Naive thymus-derived CD8-positive, alpha-beta T cell (primary cell): ENCODE results near the gene COL15A1. TPM values are rescaled to one million over a fixed set of nuclear protein-coding genes. Genes with fewer than 3 reads are reported as not detected.

Experiments used
- ATAC-seq, 2 donors: fragments of 150-1000 bp; cut with Tn5 transposase in 1 of 2; sonication (Bioruptor Pico), chemical (Tn5 transposase) in 1 of 2; 1 replicate in 1 of 2; 2 replicates in 1 of 2; pipeline ENCODE4 v1.10.0; 2021; ENCODE audit warnings: mild to moderate bottlenecking in 2 of 2, moderate library complexity in 2 of 2
- POLR2A ChIA-PET: fragments of 350-600 bp; sonication (Branson Sonifier 250); formaldehyde crosslinking; loops from one replicate; lab custom pipeline; 2021; ENCODE audit warnings: antibody characterized with exemption; lab: Charles Lee
- DNase-seq, 10 donors: peaks; one replicate each; pipeline versions ENCODE4 v3.0.0 to v3.0.0-alpha.2; 2020 to 2022
- H3K27ac Mint-ChIP-seq, 10 donors: one replicate each; pipeline ENCODE4 v1.8.0; 2020 to 2022; ENCODE audit warnings: mild to moderate bottlenecking in 10 of 10, mixed read lengths in 10 of 10, moderate library complexity in 4 of 10, inconsistent platforms in 1 of 10
- H3K27me3 Mint-ChIP-seq, 5 donors: one replicate each; pipeline ENCODE4 v1.8.0; 2021 to 2022; ENCODE audit warnings: mixed read lengths in 5 of 5
- H3K36me3 Mint-ChIP-seq, 3 donors: one replicate each; pipeline ENCODE4 v1.8.0; 2020 to 2022; ENCODE audit warnings: mixed read lengths in 3 of 3, mild to moderate bottlenecking in 2 of 3, inconsistent platforms in 1 of 3
- H3K4me1 Mint-ChIP-seq, 4 donors: one replicate each; pipeline ENCODE4 v1.8.0; 2021 to 2022; ENCODE audit warnings: mixed read lengths in 4 of 4
- H3K4me3 Mint-ChIP-seq, 10 donors: one replicate each; pipeline ENCODE4 v1.8.0; 2020 to 2022; ENCODE audit warnings: mild to moderate bottlenecking in 10 of 10, mixed read lengths in 10 of 10, moderate library complexity in 6 of 10, inconsistent platforms in 1 of 10
- H3K9me3 Mint-ChIP-seq, 9 donors: one replicate each; pipeline ENCODE4 v1.8.0; 2020 to 2022; ENCODE audit warnings: mixed read lengths in 9 of 9, mild to moderate bottlenecking in 3 of 9, inconsistent platforms in 1 of 9, moderate library complexity in 1 of 9
- polyA plus RNA-seq, 3 donors: library from polyadenylated mRNA; unstranded; fragments of 300-500 nt; fragmentation: Illumina TruSeq; gene quantifications; one replicate each; pipeline ENCODE4 v1.2.3, GENCODE V29; 2021
- total RNA-seq, 8 experiments: library from RNA in 2 of 8; stranded (reverse) in 2 of 8; gene quantifications; one replicate each; pipeline ENCODE4 v1.2.3 and lab custom pipeline; 2021 to 2026

Gene COL15A1
- total and polyA plus RNA-seq, 5 experiments from 2014 or later = not detected

- DNase-seq (no peak), ATAC-seq (no peak)
- Mint-ChIP-seq H3K9me3 (peaks cover 0 to 14% (median 3%) of the 10 kb centered on the region in 9 donors), H3K4me3 (no peak overlapping the region), H3K27me3 (peaks cover 2 to 24% (median 4%) of the 10 kb centered on the region in 5 donors), H3K36me3 (peaks cover 0 to 2% (median 0%) of the 10 kb centered on the region in 3 donors), H3K27ac (no peak overlapping the region), H3K4me1 (no peaks in the 10 kb centered on the region)
- POLR2A ChIA-PET = interaction anchor here (0.7 kb wide), 1 partner anchor 49 kb away, joined by 4 read pairs; no protein-coding TSS in a partner anchor
Measured at GRCh38 chr9:98958271-98958984, 14.7 kb downstream of the COL15A1 start.

- POLR2A ChIA-PET = no interaction called here
- no peak for ATAC-seq
- Mint-ChIP-seq H3K4me1 (no peaks in the 10 kb centered on the region), H3K27ac (no peak overlapping the region), H3K9me3 (peaks cover 0 to 14% (median 3%) of the 10 kb centered on the region in 9 donors), H3K27me3 (peaks cover 2 to 9% (median 3%) of the 10 kb centered on the region in 5 donors), H3K36me3 (peaks cover 0 to 2% (median 0%) of the 10 kb centered on the region in 3 donors), H3K4me3 (no peak overlapping the region)
- DNase-seq = no peak
Measured at GRCh38 chr9:98960409-98960808, 16.7 kb downstream of the COL15A1 start.

GRCh38 chr9:98961513-98962180 is 17.9 kb downstream of the COL15A1 start:
- ATAC-seq (no peak), DNase-seq (no peak)
- H3K4me3 Mint-ChIP-seq = no peak overlapping the region
- no peaks in the 10 kb centered on the region for H3K4me1 Mint-ChIP-seq
- peaks cover 2 to 9% (median 3%) of the 10 kb centered on the region in 5 donors for H3K27me3 Mint-ChIP-seq
- POLR2A ChIA-PET = no interaction called here
- no peak overlapping the region for H3K27ac Mint-ChIP-seq
- H3K9me3 Mint-ChIP-seq = peaks cover 0 to 13% (median 3%) of the 10 kb centered on the region in 9 donors
- H3K36me3 Mint-ChIP-seq = peaks cover 0 to 2% (median 0%) of the 10 kb centered on the region in 3 donors

- Mint-ChIP-seq H3K27ac (no peak overlapping the region), H3K27me3 (peaks cover 2 to 9% (median 3%) of the 10 kb centered on the region in 5 donors), H3K4me3 (no peak overlapping the region), H3K9me3 (peaks cover 0 to 8% (median 0%) of the 10 kb centered on the region in 9 donors), H3K4me1 (no peaks in the 10 kb centered on the region), H3K36me3 (no peaks in the 10 kb centered on the region)
- no peak for DNase-seq
- no peak for ATAC-seq
- POLR2A ChIA-PET = no interaction called here
Measured at GRCh38 chr9:98962181-98962560, 18.5 kb downstream of the COL15A1 start.

- no peak for ATAC-seq
- no peaks in the 10 kb centered on the region for H3K36me3 Mint-ChIP-seq
- no peak overlapping the region for H3K4me3 Mint-ChIP-seq
- H3K9me3 Mint-ChIP-seq = peaks cover 0 to 4% (median 0%) of the 10 kb centered on the region in 9 donors
- POLR2A ChIA-PET = no interaction called here
- H3K27me3 Mint-ChIP-seq = peaks cover 2 to 9% (median 3%) of the 10 kb centered on the region in 5 donors
- no peak for DNase-seq
- no peaks in the 10 kb centered on the region for H3K4me1 Mint-ChIP-seq
- H3K27ac Mint-ChIP-seq = no peak overlapping the region
Measured at GRCh38 chr9:98962861-98963260, 19.2 kb downstream of the COL15A1 start.

- Mint-ChIP-seq H3K27me3 (peaks cover 2 to 9% (median 3%) of the 10 kb centered on the region in 5 donors), H3K9me3 (no peaks in the 10 kb centered on the region), H3K36me3 (no peaks in the 10 kb centered on the region), H3K27ac (no peak overlapping the region), H3K4me3 (no peak overlapping the region), H3K4me1 (no peaks in the 10 kb centered on the region)
- ATAC-seq (no peak), DNase-seq (no peak)
- POLR2A ChIA-PET = no interaction called here
Measured at GRCh38 chr9:98964201-98964600, 20.5 kb downstream of the COL15A1 start.

- H3K4me1 Mint-ChIP-seq = no peaks in the 10 kb centered on the region
- peaks cover 2 to 9% (median 3%) of the 10 kb centered on the region in 5 donors for H3K27me3 Mint-ChIP-seq
- H3K36me3 Mint-ChIP-seq = no peaks in the 10 kb centered on the region
- ATAC-seq = no peak
- POLR2A ChIA-PET = no interaction called here
- no peak overlapping the region for H3K27ac Mint-ChIP-seq
- H3K9me3 Mint-ChIP-seq = no peaks in the 10 kb centered on the region
- no peak for DNase-seq
- H3K4me3 Mint-ChIP-seq = no peak overlapping the region
Measured at GRCh38 chr9:98964911-98965336, 21.2 kb downstream of the COL15A1 start.

- DNase-seq = no peak
- no peaks in the 10 kb centered on the region for H3K36me3 Mint-ChIP-seq
- H3K9me3 Mint-ChIP-seq = no peaks in the 10 kb centered on the region
- POLR2A ChIA-PET = no interaction called here
- no peaks in the 10 kb centered on the region for H3K4me1 Mint-ChIP-seq
- H3K27ac Mint-ChIP-seq = no peak overlapping the region
- H3K27me3 Mint-ChIP-seq = peaks cover 0 to 2% (median 0%) of the 10 kb centered on the region in 5 donors
- H3K4me3 Mint-ChIP-seq = no peak overlapping the region
- ATAC-seq = no peak
Measured at GRCh38 chr9:98966676-98967075, 23.0 kb downstream of the COL15A1 start.

GRCh38 chr9:98967257-98967656 is 23.6 kb downstream of the COL15A1 start:
- Mint-ChIP-seq H3K36me3 (no peaks in the 10 kb centered on the region), H3K27ac (no peak overlapping the region), H3K9me3 (no peaks in the 10 kb centered on the region), H3K4me3 (no peak overlapping the region), H3K27me3 (peaks cover 0 to 2% (median 0%) of the 10 kb centered on the region in 5 donors), H3K4me1 (no peaks in the 10 kb centered on the region)
- ATAC-seq (no peak), DNase-seq (no peak)
- POLR2A ChIA-PET = no interaction called here

GRCh38 chr9:98967680-98968079 is 24.0 kb downstream of the COL15A1 start:
- no peak overlapping the region for H3K4me3 Mint-ChIP-seq
- DNase-seq (no peak), ATAC-seq (no peak)
- peaks cover 0 to 2% (median 0%) of the 10 kb centered on the region in 5 donors for H3K27me3 Mint-ChIP-seq
- no peaks in the 10 kb centered on the region for H3K4me1 Mint-ChIP-seq
- H3K36me3 Mint-ChIP-seq = no peaks in the 10 kb centered on the region
- H3K9me3 Mint-ChIP-seq = no peaks in the 10 kb centered on the region
- H3K27ac Mint-ChIP-seq = no peak overlapping the region
- POLR2A ChIA-PET = no interaction called here

- Mint-ChIP-seq H3K9me3 (no peaks in the 10 kb centered on the region), H3K4me3 (no peak overlapping the region), H3K4me1 (no peaks in the 10 kb centered on the region), H3K36me3 (no peaks in the 10 kb centered on the region), H3K27me3 (peaks cover 0 to 8% (median 0%) of the 10 kb centered on the region in 5 donors), H3K27ac (no peak overlapping the region)
- POLR2A ChIA-PET = no interaction called here
- no peak for DNase-seq
- no peak for ATAC-seq
Measured at GRCh38 chr9:98968601-98969337, 25.1 kb downstream of the COL15A1 start.

- H3K27me3 Mint-ChIP-seq = peaks cover 0 to 8% (median 3%) of the 10 kb centered on the region in 5 donors
- no peak for DNase-seq
- H3K4me3 Mint-ChIP-seq = no peak overlapping the region
- no peaks in the 10 kb centered on the region for H3K36me3 Mint-ChIP-seq
- peaks cover 0 to 6% (median 4%) of the 10 kb centered on the region in 4 donors for H3K4me1 Mint-ChIP-seq
- no peak for ATAC-seq
- peak overlapping the region in 1 of 10 donors; percentile 1 for H3K27ac Mint-ChIP-seq
- POLR2A ChIA-PET = no interaction called here
- H3K9me3 Mint-ChIP-seq = no peaks in the 10 kb centered on the region
Measured at GRCh38 chr9:98970532-98971041, 26.9 kb downstream of the COL15A1 start.
